A673 (cell line): ENCODE data around the gene IQCC. TPM values are rescaled to one million over a fixed set of nuclear protein-coding genes. Genes with fewer than 3 reads are reported as not detected.

ENCODE experiments used
- BruUV-seq: library from RNA; stranded (reverse); fragments of 400-500 nt; replicated peaks from 2 replicates; lab custom pipeline; 2021; lab: Mats Ljungman, UMichigan
- CTCF ChIA-PET: fragments of 300-600 bp; sonication (Branson Sonifier 250); formaldehyde crosslinking; loops from one replicate; lab custom pipeline; 2022; ENCODE audit warnings: antibody characterized with exemption; lab: Charles Lee
- POLR2A ChIA-PET: fragments of 300-600 bp; sonication (Branson Sonifier 250); formaldehyde crosslinking; loops from one replicate; lab custom pipeline; 2022; ENCODE audit warnings: antibody characterized with exemption; ENCODE audit not compliant: low non-redundant PET; lab: Charles Lee
- DNase-seq: peaks from one replicate; pipeline ENCODE4 v3.0.0-alpha.2; 2015; ENCODE audit warnings: low spot score
- H3K27ac ChIP-seq: fragments of 200-600 bp; sonication (generic); 2 replicates; pipeline ENCODE4 v1.5.1; 2016; ENCODE audit warnings: mixed run types, low read depth, mild to moderate bottlenecking, mixed read lengths, antibody characterized with exemption, low read length; ENCODE audit not compliant: poor library complexity, severe bottlenecking
- H3K27me3 ChIP-seq: fragments of 200-600 bp; sonication (generic); replicated peaks from 2 replicates; pipeline ENCODE4 v1.6.1; 2017; ENCODE audit warnings: mixed run types, low read depth, mild to moderate bottlenecking, mixed read lengths, antibody characterized with exemption, low read length; ENCODE audit not compliant: insufficient read depth, poor library complexity
- H3K36me3 ChIP-seq: fragments of 200-600 bp; sonication (generic); 2 replicates; pipeline ENCODE4 v1.6.1; 2016; ENCODE audit warnings: mixed run types, mild to moderate bottlenecking, mixed read lengths, antibody characterized with exemption, low read length; ENCODE audit not compliant: insufficient read depth, poor library complexity, severe bottlenecking
- H3K4me1 ChIP-seq: fragments of 200-600 bp; sonication (generic); 2 replicates; pipeline ENCODE4 v1.6.1; 2017; ENCODE audit warnings: mixed run types, mild to moderate bottlenecking, mixed read lengths, antibody characterized with exemption, low read length; ENCODE audit not compliant: insufficient read depth, poor library complexity, severe bottlenecking
- H3K4me3 ChIP-seq: fragments of 200-600 bp; sonication (generic); 2 replicates; pipeline ENCODE4 v1.5.1; 2016; ENCODE audit warnings: low read depth, mixed run types, mild to moderate bottlenecking, mixed read lengths, low read length; ENCODE audit not compliant: poor library complexity, severe bottlenecking
- H3K9me3 ChIP-seq: fragments of 200-600 bp; sonication (generic); 2 replicates; pipeline ENCODE4 v1.6.1; 2016; ENCODE audit warnings: mixed run types, low read depth, mild to moderate bottlenecking, mixed read lengths, antibody characterized with exemption, low read length; ENCODE audit not compliant: poor library complexity, severe bottlenecking
- EZH2 ChIP-seq: fragments of 200-600 bp; sonication (generic); IDR thresholded peaks from 2 replicates; pipeline ENCODE4 v1.6.1; 2017; ENCODE audit warnings: borderline replicate concordance, low read depth, mild to moderate bottlenecking, mixed read lengths, antibody characterized with exemption, low read length; ENCODE audit not compliant: poor library complexity, severe bottlenecking
- intact Hi-C: fragments of 100-400 bp; cut with micrococcal nuclease; formaldehyde crosslinking; loops from one replicate; pipeline ENCODE4 v1.10.0; 2022; ENCODE audit not compliant: unreplicated experiment
- total RNA-seq: library from RNA; stranded (reverse); gene quantifications from 2 replicates; pipeline ENCODE4 v1.2.3, GENCODE V29; 2021
- TF ChIP-seq, protein P1 (sequence below): fragments of 300-800, 200-600 bp; sonication (generic); conservative IDR thresholded peaks from 2 replicates; pipeline ENCODE4 v1.5.1; 2017; ENCODE audit warnings: low read depth, mild to moderate bottlenecking, antibody characterized with exemption, low read length, moderate library complexity, mixed read lengths

IQCC gene
- total RNA-seq, 1 experiment from 2014 or later, result 7.2 TPM

DNA sequence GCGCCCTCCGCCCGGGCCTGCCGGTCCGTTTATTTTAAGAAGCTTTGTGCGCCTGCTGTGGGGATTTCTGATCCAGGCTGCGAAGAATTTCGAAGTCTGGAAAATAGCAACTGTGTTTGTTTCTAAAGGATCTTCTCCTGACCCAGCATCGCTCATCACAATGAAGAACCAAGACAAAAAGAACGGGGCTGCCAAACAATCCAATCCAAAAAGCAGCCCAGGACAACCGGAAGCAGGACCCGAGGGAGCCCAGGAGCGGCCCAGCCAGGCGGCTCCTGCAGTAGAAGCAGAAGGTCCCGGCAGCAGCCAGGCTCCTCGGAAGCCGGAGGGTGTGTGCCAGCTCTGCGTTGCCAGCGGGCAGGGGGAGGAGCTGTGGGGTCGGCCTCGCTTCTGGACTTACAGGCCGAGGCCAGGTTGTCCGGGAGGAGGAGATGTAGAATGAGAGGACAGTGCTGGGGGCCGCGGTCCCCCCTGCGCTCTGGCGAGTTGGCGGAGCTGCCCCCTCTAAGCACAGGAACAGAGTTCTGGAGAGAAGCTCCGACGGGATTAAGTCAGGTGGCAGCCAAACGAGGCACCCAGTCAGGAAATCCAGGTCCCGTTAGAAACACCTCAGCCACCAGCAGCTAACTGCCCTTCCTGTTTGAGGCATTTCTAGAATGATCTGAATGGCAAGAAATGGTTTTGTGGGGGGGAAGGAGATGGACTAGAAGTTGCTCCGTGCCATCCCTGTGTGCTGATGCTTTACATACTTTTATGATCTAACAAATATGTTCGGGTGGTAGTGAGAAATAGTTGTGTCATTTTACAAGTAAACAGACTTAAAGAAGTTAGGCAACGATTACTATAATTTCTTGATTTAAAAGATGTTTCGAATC is 25.0 kb upstream of the IQCC start:
- ChIA-PET POLR2A (interaction anchor here (0.6 to 1.1 kb wide), 2 partner anchors 13 to 27 kb away, joined by 3 to 12 read pairs; no protein-coding TSS in a partner anchor), CTCF (interaction anchor here (0.6 kb wide), 1 partner anchor 50 kb away, joined by 3 read pairs; no protein-coding TSS in a partner anchor)
- Histone ChIP-seq H3K27ac (peak overlapping the region; percentile 94), H3K27me3 (no peaks in the 10 kb centered on the region), H3K4me1 (peaks cover 14% of the 10 kb centered on the region), H3K4me3 (peak overlapping the region; percentile 52), H3K9me3 (no peaks in the 10 kb centered on the region), H3K36me3 (peaks cover 36% of the 10 kb centered on the region)
- intact Hi-C loops, result no loop called here
- TF ChIP-seq EZH2, result no peak
- TF ChIP-seq, protein P1, sequence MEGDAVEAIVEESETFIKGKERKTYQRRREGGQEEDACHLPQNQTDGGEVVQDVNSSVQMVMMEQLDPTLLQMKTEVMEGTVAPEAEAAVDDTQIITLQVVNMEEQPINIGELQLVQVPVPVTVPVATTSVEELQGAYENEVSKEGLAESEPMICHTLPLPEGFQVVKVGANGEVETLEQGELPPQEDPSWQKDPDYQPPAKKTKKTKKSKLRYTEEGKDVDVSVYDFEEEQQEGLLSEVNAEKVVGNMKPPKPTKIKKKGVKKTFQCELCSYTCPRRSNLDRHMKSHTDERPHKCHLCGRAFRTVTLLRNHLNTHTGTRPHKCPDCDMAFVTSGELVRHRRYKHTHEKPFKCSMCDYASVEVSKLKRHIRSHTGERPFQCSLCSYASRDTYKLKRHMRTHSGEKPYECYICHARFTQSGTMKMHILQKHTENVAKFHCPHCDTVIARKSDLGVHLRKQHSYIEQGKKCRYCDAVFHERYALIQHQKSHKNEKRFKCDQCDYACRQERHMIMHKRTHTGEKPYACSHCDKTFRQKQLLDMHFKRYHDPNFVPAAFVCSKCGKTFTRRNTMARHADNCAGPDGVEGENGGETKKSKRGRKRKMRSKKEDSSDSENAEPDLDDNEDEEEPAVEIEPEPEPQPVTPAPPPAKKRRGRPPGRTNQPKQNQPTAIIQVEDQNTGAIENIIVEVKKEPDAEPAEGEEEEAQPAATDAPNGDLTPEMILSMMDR, result no peak
- BruUV-seq, result no TSS peak
- DNase-seq, result peak; percentile 54

DNA sequence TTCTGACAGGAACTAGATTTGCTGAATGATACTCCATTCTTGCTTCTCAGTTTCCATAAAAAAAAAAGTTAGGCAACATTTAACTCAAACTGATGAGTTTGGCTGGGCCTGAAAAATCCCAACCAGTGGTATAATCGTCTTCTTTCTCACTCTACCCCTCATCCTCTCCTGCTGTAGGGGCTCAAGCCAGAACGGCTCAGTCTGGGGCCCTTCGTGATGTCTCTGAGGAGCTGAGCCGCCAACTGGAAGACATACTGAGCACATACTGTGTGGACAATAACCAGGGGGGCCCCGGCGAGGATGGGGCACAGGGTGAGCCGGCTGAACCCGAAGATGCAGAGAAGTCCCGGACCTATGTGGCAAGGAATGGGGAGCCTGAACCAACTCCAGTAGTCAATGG is 24.4 kb upstream of the IQCC start:
- BruUV-seq, result TSS peak; percentile 43
- no peaks in the 10 kb centered on the region for H3K27me3 ChIP-seq
- H3K4me1 ChIP-seq, result peaks cover 16% of the 10 kb centered on the region
- no peak for DNase-seq
- no peaks in the 10 kb centered on the region for H3K9me3 ChIP-seq
- CTCF ChIA-PET, result no interaction called here
- H3K36me3 ChIP-seq, result peaks cover 39% of the 10 kb centered on the region
- intact Hi-C loops, result no loop called here
- H3K4me3 ChIP-seq, result peak overlapping the region; percentile 52
- peak overlapping the region; percentile 94 for H3K27ac ChIP-seq
- TF ChIP-seq, protein P1, result no peak
- TF ChIP-seq EZH2, result no peak
- POLR2A ChIA-PET, result no interaction called here

DNA sequence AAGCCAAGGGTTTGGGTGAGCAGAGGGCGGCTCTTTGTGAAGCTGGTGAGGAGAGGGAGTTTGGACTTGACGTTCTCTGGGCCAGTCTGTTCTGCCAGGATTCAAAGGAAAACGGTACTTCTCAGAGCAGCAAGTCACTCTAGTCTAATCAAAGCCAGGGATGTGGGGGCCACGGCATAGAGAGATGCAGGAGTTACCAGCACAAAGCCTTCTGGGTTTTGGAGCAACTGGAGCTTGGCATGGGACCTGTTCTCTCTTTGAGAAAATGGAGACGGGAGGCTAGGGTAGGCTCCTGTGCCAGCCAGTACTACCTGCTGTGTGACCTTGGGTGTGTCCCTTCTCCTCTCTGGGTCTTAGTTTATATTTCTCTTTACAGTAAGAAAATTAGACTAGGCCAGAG is 23.9 kb upstream of the IQCC start:
- CTCF ChIA-PET, result no interaction called here
- intact Hi-C loops, result no loop called here

More for the DNA sequence above, 23.9 kb upstream of the IQCC start:
- TF ChIP-seq, protein P1, result no peak
- TF ChIP-seq EZH2, result no peak
- DNase-seq, result no peak
- BruUV-seq, result no TSS peak
- Histone ChIP-seq H3K4me1 (peaks cover 19% of the 10 kb centered on the region), H3K36me3 (peaks cover 43% of the 10 kb centered on the region), H3K9me3 (no peaks in the 10 kb centered on the region), H3K27ac (peak overlapping the region; percentile 94), H3K4me3 (peak overlapping the region; percentile 52), H3K27me3 (no peaks in the 10 kb centered on the region)
- POLR2A ChIA-PET, result no interaction called here
